RWPE2 (cell line): ENCODE results near the gene SLC66A3.

Source experiments
- ATAC-seq: fragments of 200-7000 bp; cut with Tn5 transposase; 3 replicates; pipeline ENCODE4 v1.9.1; 2021; ENCODE audit warnings: low read depth
- DNase-seq: peaks from one replicate; pipeline ENCODE4 v3.0.0-alpha.2; 2020; ENCODE audit warnings: low spot score
- H3K27ac ChIP-seq: fragments of 450-650 bp; 2 replicates; pipeline ENCODE4 v1.5.1; 2017; ENCODE audit warnings: mild to moderate bottlenecking; ENCODE audit not compliant: poor library complexity, severe bottlenecking
- H3K27me3 ChIP-seq: fragments of 250-450 bp; sonication (Bioruptor Pico); 2 replicates; pipeline ENCODE4 v1.5.1; 2021; ENCODE audit warnings: mild to moderate bottlenecking, moderate library complexity; ENCODE audit not compliant: insufficient read depth, poor library complexity, severe bottlenecking
- H3K36me3 ChIP-seq: fragments of 250-450 bp; sonication (Bioruptor Pico); 2 replicates; pipeline ENCODE4 v1.5.1; 2020; ENCODE audit warnings: low read depth, mild to moderate bottlenecking, moderate library complexity
- H3K4me1 ChIP-seq: fragments of 250-450 bp; sonication (Bioruptor Pico); 2 replicates; pipeline ENCODE4 v1.5.1; 2021; ENCODE audit warnings: mild to moderate bottlenecking, moderate library complexity; ENCODE audit not compliant: insufficient read depth, poor library complexity, severe bottlenecking
- H3K4me3 ChIP-seq: fragments of 250-450 bp; sonication (Bioruptor Pico); 2 replicates; pipeline ENCODE4 v1.5.1; 2021; ENCODE audit warnings: mild to moderate bottlenecking, moderate library complexity; ENCODE audit not compliant: severe bottlenecking
- H3K9me3 ChIP-seq: fragments of 250-450 bp; sonication (Bioruptor Pico); 2 replicates; pipeline ENCODE4 v1.5.1; 2021; ENCODE audit warnings: mild to moderate bottlenecking, moderate library complexity; ENCODE audit not compliant: severe bottlenecking
- CTCF ChIP-seq: fragments of 450-650 bp; IDR thresholded peaks from one replicate; pipeline ENCODE4 v1.5.1; 2017; ENCODE audit warnings: mild to moderate bottlenecking, moderate library complexity; ENCODE audit not compliant: poor library complexity, severe bottlenecking

SLC66A3 gene

GRCh38 chr2:11156396-11157075, 1.3 kb downstream of the SLC66A3 start:
- Histone ChIP-seq H3K9me3 (no peaks in the 10 kb centered on the region), H3K36me3 (no peaks in the 10 kb centered on the region), H3K4me3 (no peak overlapping the region), H3K27me3 (no peaks in the 10 kb centered on the region), H3K27ac (no peak overlapping the region), H3K4me1 (no peaks in the 10 kb centered on the region)
- no peak for DNase-seq
- no peak for TF ChIP-seq CTCF
- ATAC-seq: no peak

- ATAC-seq (no peak), DNase-seq (no peak)
- Histone ChIP-seq H3K4me1 (no peaks in the 10 kb centered on the region), H3K27me3 (no peaks in the 10 kb centered on the region), H3K36me3 (no peaks in the 10 kb centered on the region), H3K9me3 (no peaks in the 10 kb centered on the region), H3K27ac (no peak overlapping the region), H3K4me3 (no peak overlapping the region)
- TF ChIP-seq CTCF: no peak
Observed at GRCh38 chr2:11157296-11157695, 2.0 kb downstream of the SLC66A3 start.

GRCh38 chr2:11157731-11158130, 2.5 kb downstream of the SLC66A3 start:
- H3K27me3 ChIP-seq: no peaks in the 10 kb centered on the region
- H3K4me3 ChIP-seq: no peak overlapping the region
- no peaks in the 10 kb centered on the region for H3K36me3 ChIP-seq
- DNase-seq: no peak
- no peak for TF ChIP-seq CTCF
- no peaks in the 10 kb centered on the region for H3K9me3 ChIP-seq
- no peak for ATAC-seq
- no peak overlapping the region for H3K27ac ChIP-seq
- H3K4me1 ChIP-seq: no peaks in the 10 kb centered on the region

- Histone ChIP-seq H3K27ac (no peak overlapping the region), H3K4me3 (no peak overlapping the region), H3K4me1 (no peaks in the 10 kb centered on the region), H3K9me3 (no peaks in the 10 kb centered on the region), H3K36me3 (no peaks in the 10 kb centered on the region), H3K27me3 (no peaks in the 10 kb centered on the region)
- DNase-seq (no peak), ATAC-seq (no peak)
- no peak for TF ChIP-seq CTCF
Observed at GRCh38 chr2:11158916-11159573, 3.8 kb downstream of the SLC66A3 start.

- DNase-seq (no peak), ATAC-seq (no peak)
- H3K36me3 ChIP-seq: no peaks in the 10 kb centered on the region
- TF ChIP-seq CTCF: no peak
- no peak overlapping the region for H3K4me3 ChIP-seq
- no peak overlapping the region for H3K27ac ChIP-seq
- no peaks in the 10 kb centered on the region for H3K4me1 ChIP-seq
- H3K27me3 ChIP-seq: no peaks in the 10 kb centered on the region
- no peaks in the 10 kb centered on the region for H3K9me3 ChIP-seq
Observed at GRCh38 chr2:11159574-11160170, 4.4 kb downstream of the SLC66A3 start.
